Brain microvascular endothelial cell (primary cell): ENCODE data around the gene TCF20.
A peak's percentile ranks its signal among the peaks of the same experiment; 100 is the strongest.

Experiments used
- DNase-seq: peaks from one replicate; pipeline ENCODE4 v3.0.0-alpha.2; 2020
- H3K27ac ChIP-seq: fragments of 250-450 bp; sonication (Bioruptor Pico); 2 replicates; pipeline ENCODE4 v1.5.1; 2020; ENCODE audit warnings: mild to moderate bottlenecking, moderate library complexity
- H3K27me3 ChIP-seq: fragments of 250-450 bp; sonication (Bioruptor Pico); replicated peaks from 2 replicates; pipeline ENCODE4 v1.5.1; 2020; ENCODE audit warnings: mild to moderate bottlenecking
- H3K36me3 ChIP-seq: fragments of 250-450 bp; sonication (Bioruptor Pico); replicated peaks from 2 replicates; pipeline ENCODE4 v1.5.1; 2020; ENCODE audit warnings: mild to moderate bottlenecking
- H3K4me3 ChIP-seq: 2 replicates; pipeline ENCODE4 v1.5.1; 2011; ENCODE audit warnings: low read depth, mild to moderate bottlenecking, control low read depth, low read length, moderate library complexity
- CTCF ChIP-seq: IDR thresholded peaks from 2 replicates; pipeline ENCODE4 v1.5.1; 2011; ENCODE audit warnings: low read depth, mild to moderate bottlenecking, moderate library complexity, low read length, control low read depth, inconsistent platforms; ENCODE audit errors: missing control alignments
- in situ Hi-C: cut with HindIII; loops from 2 replicates; pipeline ENCODE4 v1.10.0; 2017; ENCODE audit warnings: low sequenced_read_pairs, low pct_ligation_motif_present

The TCF20 gene

GRCh38 chr22:42270510-42271190 is at the start of gene TCF20:
TSS of gene TCF20 (minus strand) at chr22:42270653. CDS start at chr22:42215305, 55,348 bp downstream.
- in situ Hi-C loops = no loop called here
- TF ChIP-seq CTCF = no peak
- DNase-seq = peak; percentile 43
- H3K27ac ChIP-seq = no peak within 1 kb of the TSS
- H3K4me3 ChIP-seq = peak within 1 kb of the TSS; percentile 84
- no peaks in the 10 kb centered on the region for H3K27me3 ChIP-seq
- no peaks in the 10 kb centered on the region for H3K36me3 ChIP-seq

GRCh38 chr22:42319386-42319785 is 48.9 kb upstream of the TCF20 start:
- no peak for TF ChIP-seq CTCF
- Histone ChIP-seq H3K27me3 (no peaks in the 10 kb centered on the region), H3K36me3 (no peaks in the 10 kb centered on the region), H3K27ac (no peak overlapping the region), H3K4me3 (no peak overlapping the region)
- no peak for DNase-seq
- in situ Hi-C loops = no loop called here

- H3K27me3 ChIP-seq = no peaks in the 10 kb centered on the region
- no peak overlapping the region for H3K4me3 ChIP-seq
- no peaks in the 10 kb centered on the region for H3K36me3 ChIP-seq
- no peak for DNase-seq
- in situ Hi-C loops = no loop called here
- no peak for TF ChIP-seq CTCF
- no peak overlapping the region for H3K27ac ChIP-seq
Observed at GRCh38 chr22:42318967-42319366, 48.5 kb upstream of the TCF20 start.

GRCh38 chr22:42317691-42318547 is 47.5 kb upstream of the TCF20 start:
- in situ Hi-C loops = no loop called here
- no peaks in the 10 kb centered on the region for H3K27me3 ChIP-seq
- no peaks in the 10 kb centered on the region for H3K36me3 ChIP-seq
- DNase-seq = no peak
- H3K27ac ChIP-seq = no peak overlapping the region
- TF ChIP-seq CTCF = no peak
- H3K4me3 ChIP-seq = no peak overlapping the region

- TF ChIP-seq CTCF = no peak
- no peak for DNase-seq
- H3K27ac ChIP-seq = no peak overlapping the region
- H3K4me3 ChIP-seq = no peak overlapping the region
- H3K36me3 ChIP-seq = no peaks in the 10 kb centered on the region
- in situ Hi-C loops = no loop called here
- H3K27me3 ChIP-seq = no peaks in the 10 kb centered on the region
Observed at GRCh38 chr22:42317008-42317407, 46.6 kb upstream of the TCF20 start.
